HL-60/S4 treated with retinoic acid at 250 ng/mL for 4 days and 3 days (cell line): ENCODE data around the gene NKX2-1.

Source experiments
- in situ Hi-C: fragments of 300-500 bp; cut with MboI; formaldehyde crosslinking; loops from 2 replicates; pipeline ENCODE4 v1.7.0; 2022; ENCODE audit warnings: low sequenced_read_pairs

NKX2-1 gene

DNA sequence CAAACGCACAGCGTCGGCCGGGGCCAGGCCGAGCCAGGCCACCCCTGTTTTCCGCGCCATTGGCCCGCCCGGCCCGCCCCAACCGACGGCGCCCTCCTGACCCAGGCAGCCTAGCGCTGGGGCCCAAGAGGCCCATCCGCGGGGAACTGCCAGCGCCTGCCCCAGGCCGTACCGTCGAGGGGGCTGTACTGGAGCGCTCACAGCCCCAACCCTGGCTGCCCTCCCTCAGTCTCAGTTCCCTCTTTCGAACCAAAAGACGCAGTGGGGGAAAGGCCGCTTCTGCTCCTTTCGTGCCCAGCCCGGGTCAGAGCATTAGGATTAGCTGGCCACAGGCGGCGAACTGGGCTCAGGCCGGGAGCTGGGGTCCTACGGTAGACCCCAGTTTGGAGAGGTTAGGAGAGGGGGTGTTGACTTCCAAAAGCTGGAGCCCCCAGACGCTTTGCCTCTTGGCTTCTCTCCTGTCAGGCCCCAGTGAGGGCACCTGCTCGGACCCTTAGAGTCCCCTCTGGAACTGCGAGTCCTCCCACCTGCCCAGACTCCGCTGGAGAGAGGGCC is 1.9 kb downstream of the NKX2-1 start:
- in situ Hi-C loops, result no loop called here

- in situ Hi-C loops, result no loop called here
These were observed 2.6 kb downstream of the NKX2-1 start for GRCh38 chr14:36517242-36518030.

- in situ Hi-C loops, result no loop called here
These were observed 3.3 kb downstream of the NKX2-1 start for GRCh38 chr14:36516719-36517241.

DNA sequence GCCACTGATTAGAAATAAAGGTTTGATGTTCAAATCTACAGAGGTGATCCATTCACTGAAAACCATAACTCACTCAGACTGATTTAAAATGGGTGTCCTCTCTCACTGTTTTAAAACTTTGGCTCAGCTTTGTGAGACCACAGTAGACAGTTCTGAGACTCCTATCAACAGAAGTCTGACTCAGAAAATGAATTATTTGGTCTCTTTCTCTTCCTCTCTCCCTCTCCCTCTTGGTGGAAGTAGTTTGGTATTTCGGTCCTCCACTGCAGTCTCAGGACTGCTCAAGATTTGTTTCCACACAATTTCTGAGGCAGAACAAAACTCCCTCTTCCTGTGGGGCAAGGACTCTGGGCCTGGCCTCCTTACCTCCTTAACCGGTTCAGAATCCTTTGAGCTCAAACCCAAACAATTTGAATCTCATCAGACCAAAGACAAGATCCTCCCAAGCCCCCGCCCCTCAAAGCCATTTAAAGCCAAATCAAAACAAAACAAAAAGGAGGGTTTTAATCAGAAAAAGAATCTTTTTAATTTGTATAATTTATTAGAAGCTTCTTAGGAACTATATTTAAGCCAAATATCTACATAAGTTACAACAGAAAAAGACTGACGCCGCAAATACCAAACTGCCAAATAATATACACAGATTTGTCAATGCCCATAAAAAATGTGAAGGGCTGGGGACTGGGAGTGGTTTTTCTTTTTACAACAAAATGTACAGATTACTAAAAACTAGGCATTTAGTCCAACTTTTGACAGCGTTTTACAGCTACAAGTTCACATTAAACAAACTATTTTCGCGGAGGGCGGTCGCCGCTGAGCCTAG is 3.9 kb downstream of the NKX2-1 start:
- in situ Hi-C loops, result no loop called here

DNA sequence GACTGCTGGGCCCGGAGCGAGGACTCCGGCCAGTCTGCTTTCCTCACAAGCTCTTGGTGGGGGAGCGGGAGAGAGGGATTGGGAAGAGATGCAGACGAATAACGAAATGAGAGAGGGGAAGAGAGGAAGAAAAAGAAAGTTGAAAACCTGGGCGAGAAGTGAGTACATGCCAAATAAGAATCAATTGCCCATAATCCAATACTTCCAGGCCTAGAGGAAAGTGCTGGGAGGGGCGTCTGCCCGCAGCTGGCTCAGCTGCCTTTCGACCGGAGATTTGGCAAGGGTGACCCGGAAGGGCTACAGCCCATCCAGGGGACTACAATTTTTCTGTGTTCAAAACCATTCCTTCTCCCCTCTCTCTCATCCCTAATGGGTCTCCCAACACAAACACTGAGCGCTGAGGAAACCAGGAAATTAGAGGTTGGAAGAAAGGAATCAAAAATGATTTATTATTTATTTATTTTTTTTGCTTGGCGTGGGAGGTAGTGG is 4.9 kb downstream of the NKX2-1 start:
- in situ Hi-C loops, result no loop called here

- in situ Hi-C loops, result no loop called here
These were observed 5.5 kb downstream of the NKX2-1 start for GRCh38 chr14:36514278-36515104.

GRCh38 chr14:36513451-36514277 is 6.4 kb downstream of the NKX2-1 start:
- in situ Hi-C loops, result no loop called here

DNA sequence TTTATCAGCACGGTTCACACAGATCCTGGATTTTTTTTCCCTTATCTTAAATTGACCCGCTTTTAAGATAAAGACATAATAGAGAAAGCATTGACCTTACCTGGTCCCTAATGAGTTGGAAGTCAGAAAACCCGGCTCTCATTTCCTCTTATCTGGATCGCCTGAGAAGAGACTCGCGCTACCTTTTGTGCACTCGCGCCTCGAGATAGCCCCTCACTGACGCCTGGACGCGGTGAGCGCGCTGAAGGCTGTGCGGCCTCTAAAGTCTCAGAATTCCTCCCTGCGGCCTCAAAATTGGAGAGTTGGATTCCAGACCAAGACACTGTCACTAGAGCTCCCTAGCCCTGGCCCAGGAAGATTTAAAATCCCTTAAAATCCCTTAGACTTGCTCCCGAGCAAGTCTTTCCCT is 7.0 kb downstream of the NKX2-1 start:
- in situ Hi-C loops, result no loop called here

DNA sequence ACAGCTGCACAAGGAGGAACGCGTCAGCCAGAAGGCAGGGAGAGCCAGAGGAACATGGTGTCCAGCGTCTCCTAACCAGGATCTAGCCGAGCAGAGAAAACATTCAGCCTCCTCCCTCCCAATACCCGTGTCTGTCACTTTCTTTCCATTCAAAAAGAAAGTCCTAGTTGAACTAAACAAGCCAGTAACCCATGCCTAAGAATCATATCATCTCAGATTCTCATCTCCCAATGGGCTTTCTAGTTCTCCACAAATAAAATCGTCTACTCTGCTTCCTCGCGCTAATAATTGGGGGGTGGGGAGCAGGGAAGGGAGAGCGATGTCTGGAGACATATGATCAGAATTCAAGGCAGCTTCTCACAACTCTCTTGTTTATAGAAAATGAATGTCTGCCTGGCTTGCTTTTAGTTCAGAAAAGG is 7.4 kb downstream of the NKX2-1 start:
- in situ Hi-C loops, result no loop called here

- in situ Hi-C loops, result no loop called here
These were observed 7.9 kb downstream of the NKX2-1 start for GRCh38 chr14:36511981-36512584.

GRCh38 chr14:36510874-36511273 is 9.2 kb downstream of the NKX2-1 start:
- in situ Hi-C loops, result no loop called here

DNA sequence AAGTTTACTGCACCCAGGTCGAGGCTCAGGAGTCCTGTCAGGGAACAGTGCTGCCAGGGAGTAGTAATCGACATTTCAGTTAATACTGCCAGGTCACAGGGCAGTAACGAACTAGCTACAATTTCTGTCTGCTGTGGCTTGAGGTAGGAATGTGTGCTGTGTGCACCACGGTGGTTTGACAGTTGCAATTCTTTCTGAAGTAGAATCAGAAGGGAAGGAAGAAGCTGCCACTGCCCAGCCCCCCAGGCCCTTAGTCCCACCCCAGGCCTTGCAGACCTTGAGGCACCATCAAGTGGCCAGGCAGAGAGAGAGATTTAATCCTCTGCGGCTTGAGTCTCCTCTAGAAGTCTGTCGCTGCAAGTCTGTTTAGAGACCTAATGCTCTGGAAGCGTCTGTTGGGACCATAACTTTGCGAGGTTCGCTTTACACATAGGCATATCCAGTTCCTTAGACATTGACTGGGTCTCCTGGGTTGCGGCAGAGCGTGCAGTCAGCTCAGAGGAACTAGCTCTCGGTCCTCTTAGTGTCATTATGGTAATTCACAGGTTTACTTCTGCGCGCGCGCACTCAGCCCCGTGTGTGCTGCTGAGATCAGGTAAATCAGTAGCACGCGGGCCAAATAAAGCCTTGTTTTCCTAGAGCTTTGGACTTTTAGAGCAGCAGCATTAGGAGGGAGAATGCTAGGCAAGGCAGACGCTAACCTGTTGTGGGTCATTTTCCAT is 9.8 kb downstream of the NKX2-1 start:
- in situ Hi-C loops, result no loop called here

DNA sequence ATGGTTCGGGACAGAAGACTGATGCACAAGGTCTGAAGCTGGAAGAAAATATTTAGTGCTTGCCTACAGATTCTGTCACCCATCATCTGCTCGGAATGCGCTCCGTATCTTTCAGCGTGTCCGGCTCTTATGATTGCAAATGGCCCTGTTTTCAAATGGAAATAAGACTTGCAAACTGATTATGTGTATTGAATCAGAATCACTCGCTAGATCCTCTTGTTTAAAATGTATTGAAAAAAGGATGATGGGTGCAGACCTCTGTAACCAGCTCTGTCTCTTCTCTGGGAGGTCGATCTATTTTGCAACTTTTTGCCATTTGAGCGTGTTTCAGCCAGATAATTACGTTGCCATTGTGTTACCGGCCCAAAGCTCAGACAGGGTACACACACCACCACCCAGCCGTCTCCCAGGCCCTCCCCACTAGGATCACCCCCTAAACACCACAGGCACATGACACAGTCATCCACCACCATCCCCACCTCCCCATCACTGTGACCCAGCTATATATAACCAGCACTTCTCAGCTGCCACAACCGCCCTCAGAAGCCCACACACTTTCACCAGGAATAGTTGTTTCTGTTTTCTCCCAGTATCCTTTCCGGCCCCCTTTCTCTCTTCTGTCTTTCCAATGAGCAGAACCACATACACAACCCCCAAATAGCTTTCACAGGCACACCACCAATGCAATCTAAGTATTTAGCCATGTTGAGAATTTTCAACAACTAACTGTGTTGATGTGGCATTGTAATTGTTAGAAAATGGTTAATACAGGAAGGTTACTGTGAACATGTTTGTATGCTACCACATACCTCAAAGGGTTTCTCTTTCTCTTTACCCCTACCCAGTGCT is 10.7 kb downstream of the NKX2-1 start:
- in situ Hi-C loops, result no loop called here

DNA sequence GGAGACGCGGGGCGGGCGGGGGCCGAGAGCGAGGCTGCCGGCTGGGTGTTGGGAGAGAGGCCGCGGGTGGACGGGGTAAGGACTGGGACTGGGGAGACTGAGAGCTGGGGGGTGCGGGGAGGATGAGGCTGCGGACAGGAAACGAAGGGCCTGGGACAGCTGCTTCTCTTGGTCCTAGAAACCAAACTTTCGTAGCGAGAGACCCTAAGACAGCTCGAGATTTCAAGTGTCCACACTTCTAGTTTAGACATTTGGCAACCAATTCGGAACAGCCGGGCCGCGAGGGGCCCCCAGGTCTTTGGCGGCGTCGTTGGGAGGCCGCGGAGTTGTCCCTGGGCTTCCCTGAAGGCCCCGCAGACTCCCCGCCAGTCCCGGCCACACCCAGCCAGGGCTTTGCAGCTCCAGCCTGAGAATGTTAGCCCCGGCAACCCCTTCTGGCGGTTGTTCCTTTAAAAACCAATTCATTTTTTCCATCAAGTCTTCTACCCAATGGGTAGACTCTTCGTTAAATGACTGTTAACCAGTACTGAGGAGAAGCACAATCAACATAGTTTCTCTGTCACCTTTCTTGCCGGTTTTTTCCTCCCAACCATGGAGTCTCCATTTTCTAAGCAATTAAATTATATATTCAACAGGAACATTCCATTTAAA is 11.5 kb downstream of the NKX2-1 start:
- in situ Hi-C loops, result no loop called here

DNA sequence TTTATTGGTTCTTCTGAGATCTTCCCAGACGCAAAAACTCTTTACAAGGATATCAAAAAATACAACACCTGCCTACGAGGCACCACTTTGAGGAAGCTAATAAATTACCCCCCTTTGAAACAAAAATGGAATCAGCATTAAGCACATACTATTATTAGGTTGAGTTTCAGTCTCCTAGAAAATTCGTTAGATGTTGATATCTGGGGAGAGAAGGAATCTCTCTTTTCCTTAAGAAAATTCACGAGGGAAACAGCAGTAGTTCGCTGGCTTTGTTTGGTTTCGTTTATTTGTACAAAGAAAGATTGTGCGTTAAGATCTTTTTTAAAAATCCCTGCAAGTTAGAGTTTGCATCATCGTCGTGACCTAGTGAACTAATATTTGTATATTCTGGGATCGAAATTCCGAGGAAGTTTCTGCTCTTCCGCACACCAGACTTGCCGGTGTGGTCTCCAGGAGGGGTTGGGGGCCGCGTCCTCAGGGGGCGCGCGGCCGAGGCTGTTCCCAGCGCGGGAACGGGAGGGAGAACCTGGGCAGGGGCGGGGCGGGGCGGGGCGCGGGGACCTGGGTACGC is 12.1 kb downstream of the NKX2-1 start:
- in situ Hi-C loops, result no loop called here

- in situ Hi-C loops, result no loop called here
These were observed 13.1 kb downstream of the NKX2-1 start for GRCh38 chr14:36506732-36507614.
